HepG2 (cell line): ENCODE results near the gene JAKMIP2. TPM values are rescaled to one million over a fixed set of nuclear protein-coding genes. Genes with fewer than 3 reads are reported as not detected.

Experiments used
- CENPX ChIP-seq: sonication (generic); formaldehyde crosslinking; IDR thresholded peaks from 2 replicates; pipeline ENCODE4 v1.9.0; 2021; ENCODE audit warnings: mild to moderate bottlenecking, missing genetic modification reagents, moderate library complexity
- FOXK1 ChIP-seq: sonication (generic); formaldehyde crosslinking; IDR thresholded peaks from 2 replicates; pipeline ENCODE4 v1.4.0; 2020; ENCODE audit warnings: low read depth, missing genetic modification reagents, borderline replicate concordance
- GTF3A ChIP-seq: sonication (generic); formaldehyde crosslinking; conservative IDR thresholded peaks from 2 replicates; pipeline ENCODE4 v1.4.0; 2020; ENCODE audit warnings: mild to moderate bottlenecking, missing genetic modification reagents
- HNRNPUL1 ChIP-seq: fragments of 200-400 bp; formaldehyde crosslinking; IDR thresholded peaks from 2 replicates; pipeline ENCODE4 v1.6.1; 2017; ENCODE audit warnings: low read depth, mild to moderate bottlenecking, low read length, moderate library complexity
- IKZF5 ChIP-seq: IDR thresholded peaks from 2 replicates; pipeline ENCODE4 v1.6.1; 2018; ENCODE audit warnings: missing genetic modification reagents, mild to moderate bottlenecking, missing compliant biosample characterization
- KLF15 ChIP-seq: sonication (generic); formaldehyde crosslinking; IDR thresholded peaks from 2 replicates; pipeline ENCODE4 v1.8.1; 2023; ENCODE audit warnings: borderline replicate concordance, mild to moderate bottlenecking, inconsistent platforms, missing genetic modification reagents, mixed read lengths
- KLF9 ChIP-seq: IDR thresholded peaks from 2 replicates; pipeline ENCODE4 v1.6.1; 2016; ENCODE audit warnings: low read depth
- LCORL ChIP-seq, 2 experiments: fragments of 450-650 bp in 1 of 2; sonication (generic) in 1 of 2; formaldehyde crosslinking in 1 of 2; IDR thresholded peaks; 2 replicates each; pipeline versions ENCODE4 v1.5.0 to v1.6.1; 2017 to 2020; ENCODE audit warnings: antibody characterized with exemption in 1 of 2, missing genetic modification reagents in 1 of 2
- MAFG ChIP-seq: sonication (generic); formaldehyde crosslinking; IDR thresholded peaks from 2 replicates; pipeline ENCODE4 v1.5.1; 2020; ENCODE audit warnings: mild to moderate bottlenecking, missing genetic modification reagents
- NFE2L1 ChIP-seq: sonication (generic); formaldehyde crosslinking; IDR thresholded peaks from 2 replicates; pipeline ENCODE4 v1.4.0; 2020; ENCODE audit warnings: missing genetic modification reagents, mild to moderate bottlenecking, borderline replicate concordance
- RNF2 ChIP-seq: fragments of 450-650 bp; conservative IDR thresholded peaks from 2 replicates; pipeline ENCODE4 v1.6.1; 2016; ENCODE audit warnings: low read depth
- SMYD3 ChIP-seq: sonication (generic); formaldehyde crosslinking; IDR thresholded peaks from 2 replicates; pipeline ENCODE4 v1.8.1; 2023; ENCODE audit warnings: mild to moderate bottlenecking, missing genetic modification reagents
- TRAFD1 ChIP-seq: sonication (generic); formaldehyde crosslinking; IDR thresholded peaks from 2 replicates; pipeline ENCODE4 v1.5.1; 2020; ENCODE audit warnings: missing genetic modification reagents, mild to moderate bottlenecking, borderline replicate concordance
- UBTF ChIP-seq: sonication (generic); formaldehyde crosslinking; IDR thresholded peaks from 2 replicates; pipeline ENCODE4 v1.4.0; 2020; ENCODE audit warnings: mild to moderate bottlenecking, missing genetic modification reagents
- ZBTB25 ChIP-seq: IDR thresholded peaks from 2 replicates; pipeline ENCODE4 v1.6.1; 2018; ENCODE audit warnings: missing genetic modification reagents
- ZNF282 ChIP-seq: fragments of 450-650 bp; IDR thresholded peaks from 2 replicates; pipeline ENCODE4 v1.6.1; 2018; ENCODE audit not compliant: partially characterized antibody
- ZNF331 ChIP-seq: sonication (generic); formaldehyde crosslinking; IDR thresholded peaks from 2 replicates; pipeline ENCODE4 v1.4.0; 2020; ENCODE audit warnings: missing genetic modification reagents
- ZNF713 ChIP-seq: sonication (generic); formaldehyde crosslinking; IDR thresholded peaks from 2 replicates; pipeline ENCODE4 v1.4.0; 2020; ENCODE audit warnings: mild to moderate bottlenecking, missing genetic modification reagents
- ZNF841 ChIP-seq: sonication (generic); formaldehyde crosslinking; IDR thresholded peaks from 2 replicates; pipeline ENCODE4 v1.8.1; 2023; ENCODE audit warnings: missing genetic modification reagents, borderline replicate concordance
- polyA plus RNA-seq, 8 experiments: library from polyadenylated mRNA; depleted of rRNA in 3 of 8; stranded (reverse) in 7 of 8; unstranded in 1 of 8; fragments of >200 nt; fragmentation: Illumina TruSeq in 4 of 8; extraction: Trizol in 4 of 8; gene quantifications; 2 replicates each; pipeline versions ENCODE4 v1.2.1 to v1.2.3, GENCODE V29; 2011 to 2016; ENCODE audit warnings: low read depth in 4 of 8, missing spikeins in 1 of 8, mixed read lengths in 1 of 8; ENCODE audit not compliant: insufficient read depth in 1 of 8
- total RNA-seq, 5 experiments: library from RNA; depleted of rRNA; stranded (reverse); fragments of >200 nt; fragmentation: Illumina TruSeq; extraction: Trizol; gene quantifications; 2 replicates each; pipeline ENCODE4 v1.2.3, GENCODE V29; 2016; ENCODE audit warnings: low read depth in 1 of 5
- TF ChIP-seq, protein P1 (sequence below): sonication (generic); formaldehyde crosslinking; IDR thresholded peaks from 2 replicates; pipeline ENCODE4 v1.5.1; 2020; ENCODE audit warnings: mild to moderate bottlenecking, missing genetic modification reagents, moderate library complexity

Gene JAKMIP2
- total and polyA plus RNA-seq, 2 of the 13 experiments (the other 11 are each of a cell fraction or from before 2014, with no cell fraction given) = 0.04 to 2.1 TPM

DNA sequence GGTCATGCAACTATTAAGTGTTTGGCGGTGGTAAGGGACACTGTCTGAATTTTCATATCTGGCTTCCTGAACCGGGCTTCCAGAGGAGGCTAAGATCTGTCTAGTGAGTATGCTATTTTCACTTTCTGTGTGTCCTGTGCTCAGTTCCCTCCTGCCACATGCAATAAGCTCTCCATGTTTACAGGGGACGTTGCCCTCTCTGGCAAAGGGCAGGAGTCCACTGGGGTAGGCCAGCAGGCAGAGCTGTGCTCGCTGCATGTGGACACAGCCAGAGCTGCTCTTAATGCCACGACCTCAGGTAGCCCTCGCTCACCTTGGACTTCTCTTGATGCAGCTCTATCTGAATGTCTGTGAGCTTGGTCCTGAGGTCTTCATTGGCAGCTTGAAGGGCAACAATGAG, 111.2 kb downstream of the JAKMIP2 start (continued):
- no peak for TF ChIP-seq HNRNPUL1
- TF ChIP-seq KLF9 (CRISPR knock-in tag) = no peak
- TF ChIP-seq IKZF5 (CRISPR knock-in tag) = peak; percentile 72; the same call in 1 of the 2 replicates
- no peak for TF ChIP-seq CENPX (CRISPR knock-in tag)
- no peak for TF ChIP-seq ZNF282
- TF ChIP-seq KLF15 = no peak
- TF ChIP-seq ZNF713 (CRISPR knock-in tag) = no peak
- no peak for TF ChIP-seq ZBTB25 (CRISPR knock-in tag)
- TF ChIP-seq RNF2 = peak; percentile 26; the same call in 1 of the 2 replicates
- TF ChIP-seq SMYD3 (CRISPR knock-in tag) = no peak
- TF ChIP-seq ZNF841 = no peak
- TF ChIP-seq MAFG (CRISPR knock-in tag) = no peak
- TF ChIP-seq, protein P1, sequence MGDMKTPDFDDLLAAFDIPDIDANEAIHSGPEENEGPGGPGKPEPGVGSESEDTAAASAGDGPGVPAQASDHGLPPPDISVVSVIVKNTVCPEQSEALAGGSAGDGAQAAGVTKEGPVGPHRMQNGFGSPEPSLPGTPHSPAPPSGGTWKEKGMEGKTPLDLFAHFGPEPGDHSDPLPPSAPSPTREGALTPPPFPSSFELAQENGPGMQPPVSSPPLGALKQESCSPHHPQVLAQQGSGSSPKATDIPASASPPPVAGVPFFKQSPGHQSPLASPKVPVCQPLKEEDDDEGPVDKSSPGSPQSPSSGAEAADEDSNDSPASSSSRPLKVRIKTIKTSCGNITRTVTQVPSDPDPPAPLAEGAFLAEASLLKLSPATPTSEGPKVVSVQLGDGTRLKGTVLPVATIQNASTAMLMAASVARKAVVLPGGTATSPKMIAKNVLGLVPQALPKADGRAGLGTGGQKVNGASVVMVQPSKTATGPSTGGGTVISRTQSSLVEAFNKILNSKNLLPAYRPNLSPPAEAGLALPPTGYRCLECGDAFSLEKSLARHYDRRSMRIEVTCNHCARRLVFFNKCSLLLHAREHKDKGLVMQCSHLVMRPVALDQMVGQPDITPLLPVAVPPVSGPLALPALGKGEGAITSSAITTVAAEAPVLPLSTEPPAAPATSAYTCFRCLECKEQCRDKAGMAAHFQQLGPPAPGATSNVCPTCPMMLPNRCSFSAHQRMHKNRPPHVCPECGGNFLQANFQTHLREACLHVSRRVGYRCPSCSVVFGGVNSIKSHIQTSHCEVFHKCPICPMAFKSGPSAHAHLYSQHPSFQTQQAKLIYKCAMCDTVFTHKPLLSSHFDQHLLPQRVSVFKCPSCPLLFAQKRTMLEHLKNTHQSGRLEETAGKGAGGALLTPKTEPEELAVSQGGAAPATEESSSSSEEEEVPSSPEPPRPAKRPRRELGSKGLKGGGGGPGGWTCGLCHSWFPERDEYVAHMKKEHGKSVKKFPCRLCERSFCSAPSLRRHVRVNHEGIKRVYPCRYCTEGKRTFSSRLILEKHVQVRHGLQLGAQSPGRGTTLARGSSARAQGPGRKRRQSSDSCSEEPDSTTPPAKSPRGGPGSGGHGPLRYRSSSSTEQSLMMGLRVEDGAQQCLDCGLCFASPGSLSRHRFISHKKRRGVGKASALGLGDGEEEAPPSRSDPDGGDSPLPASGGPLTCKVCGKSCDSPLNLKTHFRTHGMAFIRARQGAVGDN (CRISPR knock-in tag) = peak; percentile 85
- peak; percentile 85; the same call in 1 of the 2 replicates for TF ChIP-seq FOXK1 (CRISPR knock-in tag)
- TF ChIP-seq TRAFD1 = peak; percentile 68; the same call in 1 of the 2 replicates
- TF ChIP-seq NFE2L1 (CRISPR knock-in tag) = no peak
- TF ChIP-seq GTF3A (CRISPR knock-in tag) = no peak
- TF ChIP-seq UBTF (CRISPR knock-in tag) = peak; percentile 27; the same call in 1 of the 2 replicates
- peak; percentile 87; the same call in 1 of the 2 replicates for TF ChIP-seq ZNF331 (CRISPR knock-in tag)
- no peak for TF ChIP-seq LCORL (IDR thresholded peaks at IDR 0.05)
- TF ChIP-seq LCORL (CRISPR knock-in tag; IDR thresholded peaks at IDR 0.05) = peak; percentile 54; the same call in 1 of the 2 replicates
